BJ (cell line): ENCODE measurements around the gene EXOC7. TPM values are rescaled to one million over a fixed set of nuclear protein-coding genes. Genes with fewer than 3 reads are reported as not detected.

Experiments
- CTCF ChIA-PET: fragments of 350-600 bp; formaldehyde crosslinking; extraction: SDS; loops from one replicate; lab custom pipeline; 2021; ENCODE audit warnings: antibody characterized with exemption, inconsistent platforms; lab: Yijun Ruan, JAX
- POLR2A ChIA-PET: fragments of 300-600 bp; sonication (Branson Sonifier 250); formaldehyde crosslinking; extraction: SDS; loops from one replicate; lab custom pipeline; 2021; ENCODE audit warnings: antibody characterized with exemption; lab: Charles Lee
- DNase-seq: peaks from one replicate; pipeline ENCODE4 v3.0.0-alpha.2; 2011; ENCODE audit warnings: low read depth
- H3K27me3 ChIP-seq: 2 replicates; pipeline ENCODE4 v1.6.0; 2011; ENCODE audit warnings: low read length; ENCODE audit not compliant: control insufficient read depth, insufficient read depth
- H3K36me3 ChIP-seq: 2 replicates; pipeline ENCODE4 v1.5.1; 2011; ENCODE audit warnings: low read length; ENCODE audit not compliant: control insufficient read depth, insufficient read depth
- H3K4me3 ChIP-seq: 2 replicates; pipeline ENCODE4 v1.5.1; 2011; ENCODE audit warnings: low read depth, mild to moderate bottlenecking, control low read depth, low read length
- CTCF ChIP-seq: IDR thresholded peaks from 2 replicates; pipeline ENCODE4 v1.5.1; 2011; ENCODE audit warnings: low read depth, mild to moderate bottlenecking, control low read depth, inconsistent platforms, low read length, moderate library complexity; ENCODE audit not compliant: insufficient read depth
- polyA plus RNA-seq: library from polyadenylated mRNA; depleted of rRNA; stranded (reverse); fragments of >200 nt; gene quantifications from 2 replicates; pipeline ENCODE4 v1.2.3, GENCODE V29; 2011

Gene EXOC7
- polyA plus RNA-seq, 1 experiment: 122 TPM

GRCh38 chr17:76141212-76142038, 37.8 kb upstream of the EXOC7 start, which contains the start of gene FOXJ1:
Gene FOXJ1 (minus strand): TSS chr17:76141245. CDS start chr17:76140395, 850 bp downstream.
- CTCF ChIA-PET: interaction anchor here (0.6 to 3.7 kb wide), 9 partner anchors 12 to 138 kb away, joined by 3 to 16 read pairs (median 5); partner anchors contain the start of gene EXOC7
- Histone ChIP-seq H3K27me3 (peaks cover 30% of the 10 kb centered on the region), H3K4me3 (peak within 1 kb of the TSS; percentile 52), H3K36me3 (no peaks in the 10 kb centered on the region)
- no peak for TF ChIP-seq CTCF
- DNase-seq: peak; percentile 40
- POLR2A ChIA-PET: no interaction called here

- Histone ChIP-seq H3K4me3 (peak overlapping the region; percentile 52), H3K36me3 (no peaks in the 10 kb centered on the region), H3K27me3 (peaks cover 30% of the 10 kb centered on the region)
- POLR2A ChIA-PET: no interaction called here
- DNase-seq: no peak
- no peak for TF ChIP-seq CTCF
- CTCF ChIA-PET: interaction anchor here (1.8 to 3.7 kb wide), 4 partner anchors 12 to 139 kb away, joined by 5 to 16 read pairs (median 7); no protein-coding TSS in a partner anchor
Observed at GRCh38 chr17:76140661-76141211, 37.1 kb upstream of the EXOC7 start.

GRCh38 chr17:76139801-76140660, 36.4 kb upstream of the EXOC7 start:
- no peak for DNase-seq
- Histone ChIP-seq H3K36me3 (no peaks in the 10 kb centered on the region), H3K27me3 (peaks cover 30% of the 10 kb centered on the region), H3K4me3 (no peak overlapping the region)
- no peak for TF ChIP-seq CTCF
- CTCF ChIA-PET: interaction anchor here (1.9 kb wide), 1 partner anchor 42 kb away, joined by 7 read pairs; no protein-coding TSS in a partner anchor
- POLR2A ChIA-PET: no interaction called here

- ChIA-PET CTCF (no interaction called here), POLR2A (no interaction called here)
- H3K36me3 ChIP-seq: no peaks in the 10 kb centered on the region
- peaks cover 33% of the 10 kb centered on the region for H3K27me3 ChIP-seq
- no peak for DNase-seq
- H3K4me3 ChIP-seq: no peak overlapping the region
- no peak for TF ChIP-seq CTCF
Observed at GRCh38 chr17:76138896-76139752, 35.5 kb upstream of the EXOC7 start.
